GM23248 (cell line): Measurements from ENCODE around the gene TARS3. TPM values are rescaled to one million over a fixed set of nuclear protein-coding genes. Genes with fewer than 3 reads are reported as not detected.

Experiments used
- DNase-seq: peaks from one replicate; pipeline ENCODE4 v3.0.0-alpha.2; 2015
- H2AFZ ChIP-seq: fragments of 200-600 bp; sonication (generic); 2 replicates; pipeline ENCODE4 v1.6.1; 2016; ENCODE audit warnings: antibody characterized with exemption
- H3F3A ChIP-seq: fragments of 200-600 bp; sonication (generic); 2 replicates; pipeline ENCODE4 v1.6.1; 2016; ENCODE audit warnings: mild to moderate bottlenecking, antibody characterized with exemption, mixed run types; ENCODE audit not compliant: insufficient read depth
- H3K27ac ChIP-seq: fragments of 200-600 bp; sonication (generic); 2 replicates; pipeline ENCODE4 v1.5.1; 2016; ENCODE audit warnings: mild to moderate bottlenecking
- H3K27me3 ChIP-seq: fragments of 200-600 bp; sonication (generic); replicated peaks from 2 replicates; pipeline ENCODE4 v1.6.1; 2016; ENCODE audit warnings: mild to moderate bottlenecking; ENCODE audit not compliant: insufficient read depth
- H3K36me3 ChIP-seq: fragments of 200-600 bp; sonication (generic); 2 replicates; pipeline ENCODE4 v1.6.1; 2016; ENCODE audit warnings: low read depth, mild to moderate bottlenecking
- H3K4me1 ChIP-seq: fragments of 200-600 bp; sonication (generic); 2 replicates; pipeline ENCODE4 v1.6.1; 2016; ENCODE audit warnings: mild to moderate bottlenecking; ENCODE audit not compliant: insufficient read depth
- H3K4me2 ChIP-seq: fragments of 200-600 bp; sonication (generic); one replicate; pipeline ENCODE4 v1.6.1; 2016; ENCODE audit warnings: mild to moderate bottlenecking; ENCODE audit not compliant: unreplicated experiment
- H3K4me3 ChIP-seq: fragments of 200-600 bp; sonication (generic); 2 replicates; pipeline ENCODE4 v1.5.1; 2016; ENCODE audit warnings: mild to moderate bottlenecking
- H3K79me2 ChIP-seq: fragments of 200-600 bp; sonication (generic); 2 replicates; pipeline ENCODE4 v1.6.1; 2016; ENCODE audit warnings: mild to moderate bottlenecking; ENCODE audit not compliant: insufficient read depth
- H3K9ac ChIP-seq: fragments of 200-600 bp; sonication (generic); 2 replicates; pipeline ENCODE4 v1.6.1; 2016; ENCODE audit warnings: mild to moderate bottlenecking
- H3K9me2 ChIP-seq: fragments of 200-600 bp; sonication (generic); 2 replicates; pipeline ENCODE4 v1.6.1; 2016; ENCODE audit warnings: mixed run types, mild to moderate bottlenecking, moderate library complexity; ENCODE audit not compliant: insufficient read depth
- H3K9me3 ChIP-seq: fragments of 200-600 bp; sonication (generic); one replicate; pipeline ENCODE4 v1.6.1; 2017; ENCODE audit warnings: low read depth
- H4K20me1 ChIP-seq: fragments of 200-600 bp; sonication (generic); 2 replicates; pipeline ENCODE4 v1.6.0; 2016; ENCODE audit not compliant: insufficient read depth
- EZH2 ChIP-seq: fragments of 200-600 bp; sonication (generic); IDR thresholded peaks from 2 replicates; pipeline ENCODE4 v1.6.1; 2018; ENCODE audit warnings: antibody characterized with exemption, mild to moderate bottlenecking; ENCODE audit not compliant: insufficient read depth, poor library complexity, severe bottlenecking
- EZH2phosphoT487 ChIP-seq: fragments of 200-600 bp; sonication (generic); IDR thresholded peaks from 2 replicates; pipeline ENCODE4 v1.6.1; 2018; ENCODE audit warnings: antibody characterized with exemption, moderate library complexity, mild to moderate bottlenecking, low read depth; ENCODE audit not compliant: insufficient read depth
- WGBS, 2 experiments: methylation state at CpG; one replicate each; pipeline ENCODE4 v1.1.6; 2015 to 2017; ENCODE audit warnings: low lambda C conversion rate in 2 of 2, low coverage in 1 of 2; ENCODE audit errors: missing lambda C conversion rate in 2 of 2; 5-methylcytosine and 5-hydroxymethylcytosine counted together
- in situ Hi-C: fragments of 300-500 bp; cut with MboI; formaldehyde crosslinking; loops from 2 replicates; pipeline ENCODE4 v1.15.0; 2020
- polyA plus RNA-seq: library from polyadenylated mRNA; unstranded; fragments of >200 nt; fragmentation: Nextera tagmentation; extraction: Ambion mirVana; gene quantifications from 2 replicates; pipeline ENCODE4 v1.2.1, GENCODE V29; 2016
- total RNA-seq: library from RNA; depleted of rRNA; stranded (reverse); fragments of >200 nt; shearing (Covaris generic); gene quantifications from 2 replicates; pipeline ENCODE4 v1.2.3, GENCODE V29; 2014

The TARS3 gene
- total and polyA plus RNA-seq, 2 experiments from 2014 or later, result 7.9 to 8.1 TPM

DNA sequence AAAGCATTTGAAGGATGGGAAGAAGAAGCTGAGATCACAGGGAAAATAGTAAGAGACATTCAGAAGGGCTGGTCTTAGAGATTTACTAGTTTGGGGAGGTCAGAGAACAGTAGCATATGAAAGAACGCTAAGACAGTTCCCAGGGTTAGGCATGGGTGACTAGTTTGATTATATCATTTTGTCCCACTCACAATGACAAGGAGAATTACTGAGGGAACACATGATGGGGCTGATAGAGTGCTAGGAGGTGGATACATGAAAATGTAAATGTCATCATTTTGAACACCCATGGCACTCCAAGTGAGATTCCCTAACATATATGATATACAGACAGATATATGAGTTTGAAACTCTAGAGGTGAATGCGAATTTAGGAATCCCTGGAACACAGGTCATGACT is 9.3 kb upstream of the TARS3 start:
- no peaks in the 10 kb centered on the region for H3K4me1 ChIP-seq
- no peaks in the 10 kb centered on the region for H4K20me1 ChIP-seq
- 74 to 83% methylated on average over 2 of the region's 2 CpGs for WGBS, 2 experiments
- H3K4me3 ChIP-seq, result no peak overlapping the region
- no peak overlapping the region for H3K27ac ChIP-seq
- no peak for TF ChIP-seq EZH2phosphoT487
- no peak for TF ChIP-seq EZH2
- no peak overlapping the region for H3K9ac ChIP-seq
- in situ Hi-C loops, result no loop called here
- no peak overlapping the region for H2AFZ ChIP-seq
- H3F3A ChIP-seq, result no peaks in the 10 kb centered on the region
- H3K9me3 ChIP-seq, result no peaks in the 10 kb centered on the region
- H3K27me3 ChIP-seq, result no peaks in the 10 kb centered on the region
- no peak overlapping the region for H3K4me2 ChIP-seq
- no peaks in the 10 kb centered on the region for H3K36me3 ChIP-seq
- DNase-seq, result no peak
- H3K9me2 ChIP-seq, result no peaks in the 10 kb centered on the region
- H3K79me2 ChIP-seq, result no peaks in the 10 kb centered on the region

DNA sequence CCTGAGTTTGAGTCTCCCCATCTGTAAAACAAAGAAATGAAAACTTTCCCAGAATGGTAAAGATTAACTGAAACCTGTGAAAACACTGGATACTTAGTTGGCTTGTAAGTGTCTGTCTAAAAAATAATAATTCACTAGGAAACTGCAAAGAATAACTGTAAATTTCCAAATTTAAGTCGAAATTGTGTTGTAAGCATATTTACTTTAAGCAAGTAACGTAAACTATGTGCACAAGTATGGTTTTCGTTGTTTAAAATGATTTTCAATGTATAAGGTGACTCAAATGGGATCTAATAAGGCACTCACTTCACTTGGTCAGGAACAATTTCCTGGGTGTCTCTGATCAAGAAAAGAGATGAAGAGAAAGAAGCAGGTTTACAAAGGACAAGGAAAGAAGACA is 8.5 kb upstream of the TARS3 start:
- H3K79me2 ChIP-seq, result no peaks in the 10 kb centered on the region
- no peaks in the 10 kb centered on the region for H3K36me3 ChIP-seq
- H3K27me3 ChIP-seq, result no peaks in the 10 kb centered on the region
- WGBS, 2 experiments, result 93 to 98% methylated on average over 3 of the region's 3 CpGs
- in situ Hi-C loops, result no loop called here
- H3F3A ChIP-seq, result no peaks in the 10 kb centered on the region
- no peaks in the 10 kb centered on the region for H3K9me2 ChIP-seq
- H3K9me3 ChIP-seq, result no peaks in the 10 kb centered on the region
- no peaks in the 10 kb centered on the region for H3K4me1 ChIP-seq
- H3K4me2 ChIP-seq, result no peak overlapping the region
- no peak overlapping the region for H3K9ac ChIP-seq
- H3K27ac ChIP-seq, result no peak overlapping the region
- no peaks in the 10 kb centered on the region for H4K20me1 ChIP-seq
- no peak overlapping the region for H3K4me3 ChIP-seq
- no peak overlapping the region for H2AFZ ChIP-seq
- TF ChIP-seq EZH2 (no peak), EZH2phosphoT487 (no peak)
- no peak for DNase-seq

DNA sequence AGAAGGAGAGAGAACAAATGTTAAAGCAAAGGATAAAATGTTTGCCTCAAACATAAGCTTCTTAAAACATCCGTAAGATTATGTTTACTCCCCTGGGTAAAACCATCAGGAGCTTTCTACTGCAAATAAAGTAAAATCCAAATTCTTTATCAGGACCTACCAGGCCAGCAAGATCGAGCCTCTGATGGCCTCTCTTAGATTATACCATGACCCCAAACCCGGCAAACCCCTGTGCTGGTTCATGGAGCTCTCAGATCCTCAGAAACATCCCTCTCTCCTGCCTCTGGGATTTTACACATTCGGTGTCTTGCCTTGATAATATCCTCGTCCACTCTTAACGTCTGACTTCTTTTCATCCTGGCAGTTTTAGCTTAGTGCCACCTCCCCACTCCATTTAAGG is 7.5 kb upstream of the TARS3 start:
- no peaks in the 10 kb centered on the region for H3K4me1 ChIP-seq
- H3K27ac ChIP-seq, result no peak overlapping the region
- TF ChIP-seq EZH2 (no peak), EZH2phosphoT487 (no peak)
- H3K9me3 ChIP-seq, result no peaks in the 10 kb centered on the region
- in situ Hi-C loops, result no loop called here
- H4K20me1 ChIP-seq, result no peaks in the 10 kb centered on the region
- no peaks in the 10 kb centered on the region for H3F3A ChIP-seq
- H3K9me2 ChIP-seq, result no peaks in the 10 kb centered on the region
- H3K79me2 ChIP-seq, result no peaks in the 10 kb centered on the region
- no peak overlapping the region for H3K4me3 ChIP-seq
- no peaks in the 10 kb centered on the region for H3K27me3 ChIP-seq
- 64 to 66% methylated on average over 6 of the region's 6 CpGs for WGBS, 2 experiments
- DNase-seq, result no peak
- H3K36me3 ChIP-seq, result no peaks in the 10 kb centered on the region
- H3K9ac ChIP-seq, result no peak overlapping the region
- H2AFZ ChIP-seq, result no peak overlapping the region
- no peak overlapping the region for H3K4me2 ChIP-seq

DNA sequence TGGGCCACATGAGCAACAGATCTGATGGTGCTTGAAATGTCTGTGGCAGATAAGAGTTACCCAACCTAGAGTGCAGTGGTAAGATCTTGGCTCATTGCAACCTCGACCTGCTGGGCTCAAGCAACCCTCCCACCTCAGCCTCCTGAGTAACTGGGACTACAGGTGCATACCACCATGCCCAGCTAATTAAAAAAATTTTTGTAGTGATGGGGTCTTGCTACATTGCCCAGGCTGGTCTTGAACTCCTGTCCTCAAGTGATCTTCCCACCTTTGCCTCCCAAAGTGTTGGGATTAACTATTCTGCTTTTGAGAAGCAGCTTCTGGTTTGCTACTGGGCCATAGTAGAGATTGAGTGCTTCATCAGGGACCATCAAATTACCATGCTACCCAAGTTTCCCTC is 2.9 kb upstream of the TARS3 start:
- H4K20me1 ChIP-seq, result no peaks in the 10 kb centered on the region
- DNase-seq, result no peak
- H3K4me3 ChIP-seq, result no peak overlapping the region
- H3K27me3 ChIP-seq, result no peaks in the 10 kb centered on the region
- H2AFZ ChIP-seq, result no peak overlapping the region
- H3K4me2 ChIP-seq, result no peak overlapping the region
- no peaks in the 10 kb centered on the region for H3K9me3 ChIP-seq
- no peak for TF ChIP-seq EZH2phosphoT487
- no peak for TF ChIP-seq EZH2
- no peaks in the 10 kb centered on the region for H3K9me2 ChIP-seq
- H3K9ac ChIP-seq, result no peak overlapping the region
- peaks cover 6% of the 10 kb centered on the region; the same call in 1 of the 2 replicates for H3F3A ChIP-seq
- peaks cover 8% of the 10 kb centered on the region; the same call in 1 of the 2 replicates for H3K4me1 ChIP-seq
- 0 out of 2 replicates have a peak, but pooled peaks cover 3% of the 10 kb centered on the region for H3K79me2 ChIP-seq
- H3K27ac ChIP-seq, result no peak overlapping the region
- in situ Hi-C loops, result no loop called here
- WGBS, 2 experiments, result 29 to 38% methylated on average over 1 of the region's 1 CpG
- no peaks in the 10 kb centered on the region for H3K36me3 ChIP-seq

DNA sequence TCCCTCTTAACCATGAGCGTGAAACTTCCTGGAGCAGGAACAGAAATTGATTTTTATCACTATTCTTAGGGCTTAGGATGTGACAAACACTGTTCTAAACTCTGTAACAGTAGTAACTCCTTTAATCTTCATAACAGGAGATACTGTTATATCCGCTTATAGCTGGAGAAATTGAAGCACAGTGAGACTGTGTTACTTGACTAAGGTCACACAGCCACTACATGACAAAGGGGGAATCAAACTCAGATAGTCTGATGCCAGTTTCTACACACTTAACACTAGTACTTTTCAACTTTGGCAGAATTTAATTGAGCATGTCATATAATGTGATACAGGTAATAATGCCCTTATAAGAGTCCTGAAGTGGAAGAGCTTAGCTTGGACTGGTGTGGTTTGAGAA is 800 bp upstream of the TARS3 start:
- no peaks in the 10 kb centered on the region for H3K9me2 ChIP-seq

More for the DNA sequence above, 800 bp upstream of the TARS3 start:
- in situ Hi-C loops, result no loop called here
- no peak for DNase-seq
- Histone ChIP-seq H3K4me2 (no peak overlapping the region), H3K79me2 (0 out of 2 replicates have a peak, but pooled peaks cover 3% of the 10 kb centered on the region), H3K36me3 (peaks cover 18% of the 10 kb centered on the region), H3F3A (peaks cover 6% of the 10 kb centered on the region; the same call in 1 of the 2 replicates), H3K9ac (no peak overlapping the region), H3K27me3 (no peaks in the 10 kb centered on the region), H3K4me3 (no peak overlapping the region), H3K9me3 (no peaks in the 10 kb centered on the region), H2AFZ (peak overlapping the region; percentile 73; the same call in 1 of the 2 replicates), H3K27ac (no peak overlapping the region), H4K20me1 (no peaks in the 10 kb centered on the region), H3K4me1 (peaks cover 8% of the 10 kb centered on the region; the same call in 1 of the 2 replicates)
- no peak for TF ChIP-seq EZH2
- no peak for TF ChIP-seq EZH2phosphoT487
- WGBS, 2 experiments, result 86 to 93% methylated on average over 2 of the region's 2 CpGs
